IPS-NIHi7 (cell line): Measurements from ENCODE around the gene ARHGEF7.

Experiments
- DNase-seq: peaks from one replicate; pipeline ENCODE4 v3.0.0; 2012; ENCODE audit warnings: mixed read lengths; ENCODE audit errors: extremely low spot score

The ARHGEF7 gene

GRCh38 chr13:111219950-111220349 is 104.8 kb downstream of the ARHGEF7 start:
- no peak for DNase-seq

GRCh38 chr13:111225166-111225565 is 110.1 kb downstream of the ARHGEF7 start:
- no peak for DNase-seq

GRCh38 chr13:111225810-111226546 is 110.9 kb downstream of the ARHGEF7 start:
- no peak for DNase-seq

- DNase-seq = no peak
These were observed 112.3 kb downstream of the ARHGEF7 start for GRCh38 chr13:111227405-111227804.

- DNase-seq = no peak
These were observed 113.4 kb downstream of the ARHGEF7 start for GRCh38 chr13:111228262-111229144.

- DNase-seq = no peak
These were observed 115.3 kb downstream of the ARHGEF7 start for GRCh38 chr13:111230385-111230930.

- no peak for DNase-seq
These were observed 117.1 kb downstream of the ARHGEF7 start for GRCh38 chr13:111232191-111232590.

- no peak for DNase-seq
These were observed 118.0 kb downstream of the ARHGEF7 start for GRCh38 chr13:111233080-111233479.

GRCh38 chr13:111239764-111240670 is 124.9 kb downstream of the ARHGEF7 start:
- DNase-seq = no peak

GRCh38 chr13:111241006-111241755 is 126.1 kb downstream of the ARHGEF7 start:
- no peak for DNase-seq

- DNase-seq = no peak
These were observed 126.8 kb downstream of the ARHGEF7 start for GRCh38 chr13:111241862-111242261.

GRCh38 chr13:111242585-111242984 is 127.5 kb downstream of the ARHGEF7 start:
- no peak for DNase-seq

GRCh38 chr13:111243981-111244380 is 128.9 kb downstream of the ARHGEF7 start:
- DNase-seq = no peak

- no peak for DNase-seq
These were observed 130.7 kb downstream of the ARHGEF7 start for GRCh38 chr13:111245576-111246384.

- no peak for DNase-seq
These were observed 132.4 kb downstream of the ARHGEF7 start for GRCh38 chr13:111247552-111247951.

- no peak for DNase-seq
These were observed 133.7 kb downstream of the ARHGEF7 start for GRCh38 chr13:111248822-111249221.

- no peak for DNase-seq
These were observed 134.7 kb downstream of the ARHGEF7 start for GRCh38 chr13:111249637-111250360.

GRCh38 chr13:111251646-111252445 is 136.7 kb downstream of the ARHGEF7 start:
- DNase-seq = no peak
